IMR-90 (cell line): ENCODE measurements around the gene JAKMIP2. TPM values are rescaled to one million over a fixed set of nuclear protein-coding genes. Genes with fewer than 3 reads are reported as not detected.

Source experiments
- ATAC-seq: fragments of 200-7000 bp; cut with Tn5 transposase; 2 replicates; pipeline ENCODE4 v1.9.1; 2020; ENCODE audit warnings: low read depth, mild to moderate bottlenecking, moderate library complexity
- BruUV-seq: library from RNA; stranded (reverse); fragments of 400-500 nt; replicated peaks from 2 replicates; lab custom pipeline; 2021; lab: Mats Ljungman, UMichigan
- CTCF ChIA-PET: fragments of 300-600 bp; formaldehyde crosslinking; extraction: SDS; loops from one replicate; lab custom pipeline; 2021; ENCODE audit warnings: antibody characterized with exemption; lab: Yijun Ruan, JAX
- POLR2A ChIA-PET: fragments of 300-600 bp; sonication (Branson Sonifier 250); formaldehyde crosslinking; loops from one replicate; lab custom pipeline; 2022; ENCODE audit warnings: antibody characterized with exemption; ENCODE audit not compliant: unreplicated experiment; lab: Charles Lee
- DNase-seq: peaks from one replicate; pipeline ENCODE4 v3.0.0; 2013
- H2AFZ ChIP-seq: replicated peaks from 2 replicates; pipeline ENCODE3; 2013; ENCODE audit warnings: low read length, mild to moderate bottlenecking; ENCODE audit not compliant: poor library complexity
- H2AK5ac ChIP-seq: 2 replicates; pipeline ENCODE4 v1.6.1; 2013; ENCODE audit warnings: low read depth, low read length, inconsistent platforms
- H2AK9ac ChIP-seq: replicated peaks from 2 replicates; pipeline ENCODE3; 2013; ENCODE audit warnings: mild to moderate bottlenecking, low read depth, low read length, moderate library complexity; ENCODE audit not compliant: poor library complexity
- H2BK120ac ChIP-seq: 2 replicates; pipeline ENCODE4 v1.6.1; 2013; ENCODE audit warnings: low read depth, low read length, inconsistent platforms
- H2BK15ac ChIP-seq: 3 replicates; pipeline ENCODE4 v1.6.1; 2013; ENCODE audit warnings: low read depth, low read length, inconsistent platforms
- H2BK20ac ChIP-seq: 2 replicates; pipeline ENCODE4 v1.6.1; 2013; ENCODE audit warnings: low read depth, mild to moderate bottlenecking, inconsistent platforms, low read length, moderate library complexity
- H2BK5ac ChIP-seq: 2 replicates; pipeline ENCODE4 v1.6.1; 2013; ENCODE audit warnings: mild to moderate bottlenecking, low read depth, low read length, inconsistent platforms; ENCODE audit not compliant: poor library complexity, severe bottlenecking
- H3K14ac ChIP-seq: replicated peaks from 2 replicates; pipeline ENCODE4 v1.6.1; 2013; ENCODE audit warnings: low read depth, low read length, inconsistent platforms
- H3K18ac ChIP-seq: 2 replicates; pipeline ENCODE4 v1.6.1; 2013; ENCODE audit warnings: low read depth, low read length, control low read depth
- H3K23ac ChIP-seq: 2 replicates; pipeline ENCODE4 v1.6.1; 2013; ENCODE audit warnings: low read depth, low read length, inconsistent platforms
- H3K27ac ChIP-seq: 2 replicates; pipeline ENCODE4 v1.5.1; 2013; ENCODE audit warnings: mild to moderate bottlenecking, control low read depth, low read length; ENCODE audit not compliant: insufficient read depth
- H3K27me3 ChIP-seq: 2 replicates; pipeline ENCODE4 v1.6.1; 2013; ENCODE audit warnings: low read length; ENCODE audit not compliant: control insufficient read depth, insufficient read depth
- H3K36me3 ChIP-seq: 2 replicates; pipeline ENCODE4 v1.6.1; 2013; ENCODE audit warnings: low read length, mixed read lengths; ENCODE audit not compliant: control insufficient read depth, insufficient read depth
- H3K4ac ChIP-seq: 2 replicates; pipeline ENCODE4 v1.6.1; 2013; ENCODE audit warnings: low read depth, low read length, inconsistent platforms
- H3K4me1 ChIP-seq: 2 replicates; pipeline ENCODE4 v1.6.1; 2013; ENCODE audit warnings: low read length, mixed read lengths; ENCODE audit not compliant: control insufficient read depth, insufficient read depth
- H3K4me2 ChIP-seq: 2 replicates; pipeline ENCODE4 v1.6.1; 2013; ENCODE audit warnings: low read depth, mild to moderate bottlenecking, control low read depth, low read length, moderate library complexity
- H3K4me3 ChIP-seq: 2 replicates; pipeline ENCODE4 v1.5.1; 2013; ENCODE audit warnings: low read depth, mild to moderate bottlenecking, control low read depth, low read length, moderate library complexity; ENCODE audit not compliant: insufficient read depth
- H3K56ac ChIP-seq: 2 replicates; pipeline ENCODE4 v1.6.1; 2013; ENCODE audit warnings: low read length, inconsistent platforms; ENCODE audit not compliant: insufficient read depth; ENCODE audit errors: extremely low read depth
- H3K79me1 ChIP-seq, 2 experiments: 2 replicates each; pipeline ENCODE4 v1.6.1; 2013; ENCODE audit warnings: low read length in 2 of 2, inconsistent platforms in 1 of 2, low read depth in 1 of 2
- H3K9ac ChIP-seq: 2 replicates; pipeline ENCODE4 v1.6.1; 2013; ENCODE audit warnings: low read depth, low read length, control low read depth
- H3K9me1 ChIP-seq: 2 replicates; pipeline ENCODE4 v1.6.1; 2013; ENCODE audit warnings: low read length, inconsistent platforms; ENCODE audit not compliant: insufficient read depth
- H3K9me3 ChIP-seq: 2 replicates; pipeline ENCODE4 v1.6.1; 2013; ENCODE audit warnings: low read length; ENCODE audit not compliant: control insufficient read depth, insufficient read depth
- H4K20me1 ChIP-seq: 2 replicates; pipeline ENCODE4 v1.6.1; 2013; ENCODE audit warnings: low read length, inconsistent platforms; ENCODE audit not compliant: insufficient read depth
- H4K5ac ChIP-seq: 2 replicates; pipeline ENCODE4 v1.6.1; 2013; ENCODE audit warnings: mild to moderate bottlenecking, low read depth, low read length, control low read depth
- H4K8ac ChIP-seq, 2 experiments: 2 replicates each; pipeline ENCODE4 v1.6.1; 2013; ENCODE audit warnings: low read depth in 2 of 2, low read length in 2 of 2, control low read depth in 1 of 2, inconsistent platforms in 1 of 2
- H4K91ac ChIP-seq: 2 replicates; pipeline ENCODE4 v1.6.1; 2013; ENCODE audit warnings: low read depth, low read length, inconsistent platforms; ENCODE audit not compliant: insufficient read depth
- BHLHE40 ChIP-seq: fragments of 150-350 bp; IDR thresholded peaks from 2 replicates; pipeline ENCODE4 v1.6.1; 2016; ENCODE audit warnings: mild to moderate bottlenecking, low read depth, low read length
- CEBPB ChIP-seq: IDR thresholded peaks from 2 replicates; pipeline ENCODE4 v1.6.1; 2012; ENCODE audit warnings: low read depth, low read length, improper control_type of control experiment
- CHD1 ChIP-seq: IDR thresholded peaks from 2 replicates; pipeline ENCODE4 v1.6.1; 2012; ENCODE audit warnings: low read depth, low read length, improper control_type of control experiment
- FOS ChIP-seq: fragments of 150-350 bp; IDR thresholded peaks from 2 replicates; pipeline ENCODE4 v1.6.1; 2016; ENCODE audit warnings: low read depth, low read length
- MAFK ChIP-seq: IDR thresholded peaks from 2 replicates; pipeline ENCODE4 v1.6.1; 2012; ENCODE audit warnings: low read depth, low read length, improper control_type of control experiment
- MAZ ChIP-seq: IDR thresholded peaks from 2 replicates; pipeline ENCODE4 v1.6.1; 2012; ENCODE audit warnings: low read depth, mild to moderate bottlenecking, low read length, improper control_type of control experiment, moderate library complexity, borderline replicate concordance
- MXI1 ChIP-seq: IDR thresholded peaks from 2 replicates; pipeline ENCODE4 v1.6.1; 2012; ENCODE audit warnings: low read depth, mild to moderate bottlenecking, low read length, moderate library complexity, borderline replicate concordance
- NFE2L2 ChIP-seq: fragments of 150-350 bp; IDR thresholded peaks from 2 replicates; pipeline ENCODE4 v1.6.1; 2016; ENCODE audit warnings: low read depth, mild to moderate bottlenecking, low read length
- POLR2A ChIP-seq: IDR thresholded peaks from 2 replicates; pipeline ENCODE4 v1.6.1; 2012; ENCODE audit warnings: mild to moderate bottlenecking, low read depth, low read length
- RCOR1 ChIP-seq: IDR thresholded peaks from 2 replicates; pipeline ENCODE4 v1.6.1; 2012; ENCODE audit warnings: mild to moderate bottlenecking, low read length, improper control_type of control experiment; ENCODE audit not compliant: insufficient replicate concordance
- RFX5 ChIP-seq: IDR thresholded peaks from 2 replicates; pipeline ENCODE4 v1.8.0; 2012; ENCODE audit warnings: low read depth, mild to moderate bottlenecking, low read length, moderate library complexity
- SMC3 ChIP-seq: fragments of 150-350 bp; IDR thresholded peaks from 2 replicates; pipeline ENCODE4 v1.6.1; 2016; ENCODE audit warnings: low read depth, mild to moderate bottlenecking, antibody characterized with exemption, low read length, moderate library complexity
- WGBS, 2 experiments: methylation state at CpG; one replicate each; pipeline versions ENCODE4 v1.1.5 to v1.1.7; 2013; ENCODE audit warnings: missing lambda C conversion rate in 2 of 2; ENCODE audit not compliant: insufficient read length in 1 of 2; ENCODE audit errors: extremely low coverage in 2 of 2; 5-methylcytosine and 5-hydroxymethylcytosine counted together
- dilution Hi-C: fragments of 300-500 bp; cut with HindIII; formaldehyde crosslinking; loops from one replicate; pipeline ENCODE4 v1.14.3; 2018; ENCODE audit warnings: low sequenced_read_pairs; ENCODE audit not compliant: unreplicated experiment
- in situ Hi-C: fragments of 300-500 bp; cut with MboI; formaldehyde crosslinking; loops from 3 replicates; pipeline ENCODE4 v1.14.3; 2019; ENCODE audit warnings: low sequenced_read_pairs, inconsistent platforms, mixed read lengths
- intact Hi-C: fragments of 100-400 bp; cut with micrococcal nuclease; formaldehyde crosslinking; loops from 2 replicates; pipeline ENCODE4 v1.10.0; 2022
- polyA plus RNA-seq, 3 experiments: library from polyadenylated mRNA; depleted of rRNA; stranded (reverse); fragments of >200 nt; gene quantifications; 2 replicates each; pipeline ENCODE4 v1.2.3, GENCODE V29; 2012; ENCODE audit warnings: low replicate concordance in 1 of 3
- total RNA-seq: library from RNA; depleted of rRNA; stranded (reverse); fragments of >200 nt; gene quantifications from 2 replicates; pipeline ENCODE4 v1.2.3, GENCODE V29; 2012
- TF ChIP-seq, protein P1 (sequence below): conservative IDR thresholded peaks from 2 replicates; pipeline ENCODE4 v1.5.1; 2012; ENCODE audit warnings: mild to moderate bottlenecking, low read depth, low read length, improper control_type of control experiment
- TF ChIP-seq, protein P2 (sequence below): fragments of 150-350 bp; IDR thresholded peaks from 2 replicates; pipeline ENCODE4 v1.6.1; 2017; ENCODE audit warnings: mild to moderate bottlenecking, antibody characterized with exemption, low read length, low read depth

Gene JAKMIP2
- total and polyA plus RNA-seq, 2 of the 4 experiments (the other 2 are of a cell fraction) = under 0.01 TPM; not detected in 1

DNA sequence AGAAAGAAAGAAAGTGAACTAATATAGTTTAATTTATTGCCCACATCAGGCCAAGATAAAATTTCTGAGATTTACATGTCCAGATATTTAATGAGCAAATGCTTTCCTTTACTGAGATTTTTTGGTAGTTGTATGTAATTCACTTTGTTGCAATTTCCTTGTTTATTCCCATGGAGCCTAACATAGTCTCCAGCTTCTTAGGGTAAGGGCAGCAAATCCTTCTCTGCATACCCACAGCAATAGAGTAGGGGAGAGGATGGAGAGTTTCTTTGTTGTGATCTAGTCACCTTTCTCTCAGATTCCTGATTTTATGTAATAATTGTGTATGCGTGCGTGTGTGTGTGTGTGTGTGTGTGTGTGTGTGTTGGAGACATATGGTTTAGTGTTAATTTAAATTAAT lies 221.1 kb downstream of the JAKMIP2 start:
- dilution Hi-C loops = no loop called here
- TF ChIP-seq MAZ = no peak
- no peak for TF ChIP-seq MXI1
- TF ChIP-seq NFE2L2 = no peak
- TF ChIP-seq BHLHE40 = no peak
- TF ChIP-seq SMC3 = no peak
- no peak for TF ChIP-seq MAFK
- no peak for TF ChIP-seq FOS
- TF ChIP-seq RFX5 = no peak
- TF ChIP-seq CEBPB = no peak
- TF ChIP-seq, protein P1, sequence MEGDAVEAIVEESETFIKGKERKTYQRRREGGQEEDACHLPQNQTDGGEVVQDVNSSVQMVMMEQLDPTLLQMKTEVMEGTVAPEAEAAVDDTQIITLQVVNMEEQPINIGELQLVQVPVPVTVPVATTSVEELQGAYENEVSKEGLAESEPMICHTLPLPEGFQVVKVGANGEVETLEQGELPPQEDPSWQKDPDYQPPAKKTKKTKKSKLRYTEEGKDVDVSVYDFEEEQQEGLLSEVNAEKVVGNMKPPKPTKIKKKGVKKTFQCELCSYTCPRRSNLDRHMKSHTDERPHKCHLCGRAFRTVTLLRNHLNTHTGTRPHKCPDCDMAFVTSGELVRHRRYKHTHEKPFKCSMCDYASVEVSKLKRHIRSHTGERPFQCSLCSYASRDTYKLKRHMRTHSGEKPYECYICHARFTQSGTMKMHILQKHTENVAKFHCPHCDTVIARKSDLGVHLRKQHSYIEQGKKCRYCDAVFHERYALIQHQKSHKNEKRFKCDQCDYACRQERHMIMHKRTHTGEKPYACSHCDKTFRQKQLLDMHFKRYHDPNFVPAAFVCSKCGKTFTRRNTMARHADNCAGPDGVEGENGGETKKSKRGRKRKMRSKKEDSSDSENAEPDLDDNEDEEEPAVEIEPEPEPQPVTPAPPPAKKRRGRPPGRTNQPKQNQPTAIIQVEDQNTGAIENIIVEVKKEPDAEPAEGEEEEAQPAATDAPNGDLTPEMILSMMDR = no peak
- TF ChIP-seq CHD1 = no peak
- no peak for TF ChIP-seq POLR2A
- TF ChIP-seq RCOR1 = no peak
- TF ChIP-seq, protein P2, sequence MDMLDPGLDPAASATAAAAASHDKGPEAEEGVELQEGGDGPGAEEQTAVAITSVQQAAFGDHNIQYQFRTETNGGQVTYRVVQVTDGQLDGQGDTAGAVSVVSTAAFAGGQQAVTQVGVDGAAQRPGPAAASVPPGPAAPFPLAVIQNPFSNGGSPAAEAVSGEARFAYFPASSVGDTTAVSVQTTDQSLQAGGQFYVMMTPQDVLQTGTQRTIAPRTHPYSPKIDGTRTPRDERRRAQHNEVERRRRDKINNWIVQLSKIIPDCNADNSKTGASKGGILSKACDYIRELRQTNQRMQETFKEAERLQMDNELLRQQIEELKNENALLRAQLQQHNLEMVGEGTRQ = no peak
- Histone ChIP-seq H2BK15ac (no peak overlapping the region), H3K9me3 (no peaks in the 10 kb centered on the region), H3K56ac (no peak overlapping the region), H4K20me1 (no peaks in the 10 kb centered on the region), H3K4me3 (no peak overlapping the region), H3K27ac (no peak overlapping the region), H3K27me3 (peaks cover 2% of the 10 kb centered on the region), H4K8ac (no peak overlapping the region), H2BK5ac (no peak overlapping the region), H3K18ac (no peak overlapping the region), H3K4me2 (no peak overlapping the region), H3K9ac (no peak overlapping the region), H3K79me1 (no peaks in the 10 kb centered on the region), H2AK9ac (no peak overlapping the region), H3K9me1 (no peaks in the 10 kb centered on the region), H4K91ac (no peak overlapping the region), H3K36me3 (no peaks in the 10 kb centered on the region), H2BK20ac (no peak overlapping the region), H3K4me1 (no peaks in the 10 kb centered on the region), H4K5ac (no peak overlapping the region), H3K23ac (no peak overlapping the region), H3K14ac (no peak overlapping the region), H2AFZ (no peak overlapping the region), H2BK120ac (no peak overlapping the region), H2AK5ac (no peak overlapping the region), H3K4ac (no peak overlapping the region)
- in situ Hi-C loops = loop anchor here (5.0 kb wide), 2 partner anchors 109 to 169 kb away; no protein-coding TSS in a partner anchor
- BruUV-seq = no TSS peak
- ATAC-seq = no peak
- ChIA-PET POLR2A (no interaction called here), CTCF (no interaction called here)
- DNase-seq = no peak
- intact Hi-C loops = no loop called here
- no CpG with 5 or more reads among the region's 2 CpGs for WGBS, 2 experiments
